A673 (cell line): ENCODE measurements around the gene TBL1X. TPM values are rescaled to one million over a fixed set of nuclear protein-coding genes. Genes with fewer than 3 reads are reported as not detected.
A peak's percentile ranks its signal among the peaks of the same experiment; 100 is the strongest.

ENCODE experiments used
- BruUV-seq: library from RNA; stranded (reverse); fragments of 400-500 nt; replicated peaks from 2 replicates; lab custom pipeline; 2021; lab: Mats Ljungman, UMichigan
- CTCF ChIA-PET: fragments of 300-600 bp; sonication (Branson Sonifier 250); formaldehyde crosslinking; loops from one replicate; lab custom pipeline; 2022; ENCODE audit warnings: antibody characterized with exemption; lab: Charles Lee
- POLR2A ChIA-PET: fragments of 300-600 bp; sonication (Branson Sonifier 250); formaldehyde crosslinking; loops from one replicate; lab custom pipeline; 2022; ENCODE audit warnings: antibody characterized with exemption; ENCODE audit not compliant: low non-redundant PET; lab: Charles Lee
- DNase-seq: peaks from one replicate; pipeline ENCODE4 v3.0.0-alpha.2; 2015; ENCODE audit warnings: low spot score
- H3K27ac ChIP-seq: fragments of 200-600 bp; sonication (generic); 2 replicates; pipeline ENCODE4 v1.5.1; 2016; ENCODE audit warnings: mixed run types, low read depth, mild to moderate bottlenecking, mixed read lengths, antibody characterized with exemption, low read length; ENCODE audit not compliant: poor library complexity, severe bottlenecking
- H3K27me3 ChIP-seq: fragments of 200-600 bp; sonication (generic); replicated peaks from 2 replicates; pipeline ENCODE4 v1.6.1; 2017; ENCODE audit warnings: mixed run types, low read depth, mild to moderate bottlenecking, mixed read lengths, antibody characterized with exemption, low read length; ENCODE audit not compliant: insufficient read depth, poor library complexity
- H3K36me3 ChIP-seq: fragments of 200-600 bp; sonication (generic); 2 replicates; pipeline ENCODE4 v1.6.1; 2016; ENCODE audit warnings: mixed run types, mild to moderate bottlenecking, mixed read lengths, antibody characterized with exemption, low read length; ENCODE audit not compliant: insufficient read depth, poor library complexity, severe bottlenecking
- H3K4me1 ChIP-seq: fragments of 200-600 bp; sonication (generic); 2 replicates; pipeline ENCODE4 v1.6.1; 2017; ENCODE audit warnings: mixed run types, mild to moderate bottlenecking, mixed read lengths, antibody characterized with exemption, low read length; ENCODE audit not compliant: insufficient read depth, poor library complexity, severe bottlenecking
- H3K4me3 ChIP-seq: fragments of 200-600 bp; sonication (generic); 2 replicates; pipeline ENCODE4 v1.5.1; 2016; ENCODE audit warnings: low read depth, mixed run types, mild to moderate bottlenecking, mixed read lengths, low read length; ENCODE audit not compliant: poor library complexity, severe bottlenecking
- H3K9me3 ChIP-seq: fragments of 200-600 bp; sonication (generic); 2 replicates; pipeline ENCODE4 v1.6.1; 2016; ENCODE audit warnings: mixed run types, low read depth, mild to moderate bottlenecking, mixed read lengths, antibody characterized with exemption, low read length; ENCODE audit not compliant: poor library complexity, severe bottlenecking
- CTCF ChIP-seq: fragments of 300-800, 200-600 bp; sonication (generic); conservative IDR thresholded peaks from 2 replicates; pipeline ENCODE4 v1.5.1; 2017; ENCODE audit warnings: low read depth, mild to moderate bottlenecking, antibody characterized with exemption, low read length, moderate library complexity, mixed read lengths
- EZH2 ChIP-seq: fragments of 200-600 bp; sonication (generic); IDR thresholded peaks from 2 replicates; pipeline ENCODE4 v1.6.1; 2017; ENCODE audit warnings: borderline replicate concordance, low read depth, mild to moderate bottlenecking, mixed read lengths, antibody characterized with exemption, low read length; ENCODE audit not compliant: poor library complexity, severe bottlenecking
- intact Hi-C: fragments of 100-400 bp; cut with micrococcal nuclease; formaldehyde crosslinking; loops from one replicate; pipeline ENCODE4 v1.10.0; 2022; ENCODE audit not compliant: unreplicated experiment
- total RNA-seq: library from RNA; stranded (reverse); gene quantifications from 2 replicates; pipeline ENCODE4 v1.2.3, GENCODE V29; 2021

TBL1X gene
- total RNA-seq, 1 experiment from 2014 or later: 26.9 TPM

GRCh38 chrX:9739130-9739529, 274.3 kb downstream of the TBL1X start:
- TF ChIP-seq CTCF (no peak), EZH2 (no peak)
- ChIA-PET CTCF (no interaction called here), POLR2A (no interaction called here)
- intact Hi-C loops: no loop called here
- no peaks in the 10 kb centered on the region for H3K9me3 ChIP-seq
- no peaks in the 10 kb centered on the region for H3K4me1 ChIP-seq
- H3K27me3 ChIP-seq: no peaks in the 10 kb centered on the region
- H3K4me3 ChIP-seq: no peak overlapping the region
- DNase-seq: no peak
- no peaks in the 10 kb centered on the region for H3K36me3 ChIP-seq
- BruUV-seq: no TSS peak
- H3K27ac ChIP-seq: no peak overlapping the region

GRCh38 chrX:9745417-9746115, 280.7 kb downstream of the TBL1X start:
- no TSS peak for BruUV-seq
- intact Hi-C loops: no loop called here
- Histone ChIP-seq H3K27me3 (no peaks in the 10 kb centered on the region), H3K9me3 (no peaks in the 10 kb centered on the region), H3K27ac (no peak overlapping the region), H3K4me1 (peaks cover 10% of the 10 kb centered on the region), H3K4me3 (no peak overlapping the region), H3K36me3 (no peaks in the 10 kb centered on the region)
- TF ChIP-seq CTCF: no peak
- TF ChIP-seq EZH2: no peak
- ChIA-PET POLR2A (no interaction called here), CTCF (no interaction called here)
- DNase-seq: peak; percentile 83

- TF ChIP-seq CTCF (no peak), EZH2 (no peak)
- ChIA-PET POLR2A (no interaction called here), CTCF (no interaction called here)
- H3K4me3 ChIP-seq: no peak overlapping the region
- peaks cover 10% of the 10 kb centered on the region for H3K4me1 ChIP-seq
- no TSS peak for BruUV-seq
- DNase-seq: peak; percentile 88
- H3K36me3 ChIP-seq: no peaks in the 10 kb centered on the region
- peak overlapping the region; percentile 68 for H3K27ac ChIP-seq
- intact Hi-C loops: no loop called here
- no peaks in the 10 kb centered on the region for H3K9me3 ChIP-seq
- no peaks in the 10 kb centered on the region for H3K27me3 ChIP-seq
Measured at GRCh38 chrX:9746148-9746888, 281.5 kb downstream of the TBL1X start.
